HEK293T (cell line): Measurements from ENCODE around the gene CDH18.

ENCODE experiments used
- LEF1 ChIP-seq: fragments of 450-650 bp; IDR thresholded peaks from 2 replicates; pipeline ENCODE4 v1.6.1; 2017; ENCODE audit warnings: mild to moderate bottlenecking, borderline replicate concordance
- NFRKB ChIP-seq: fragments of 450-650 bp; IDR thresholded peaks from 2 replicates; pipeline ENCODE4 v1.6.1; 2016; ENCODE audit warnings: mild to moderate bottlenecking, moderate library complexity
- TARDBP ChIP-seq: fragments of 450-650 bp; IDR thresholded peaks from 2 replicates; pipeline ENCODE4 v1.6.1; 2016

DNA sequence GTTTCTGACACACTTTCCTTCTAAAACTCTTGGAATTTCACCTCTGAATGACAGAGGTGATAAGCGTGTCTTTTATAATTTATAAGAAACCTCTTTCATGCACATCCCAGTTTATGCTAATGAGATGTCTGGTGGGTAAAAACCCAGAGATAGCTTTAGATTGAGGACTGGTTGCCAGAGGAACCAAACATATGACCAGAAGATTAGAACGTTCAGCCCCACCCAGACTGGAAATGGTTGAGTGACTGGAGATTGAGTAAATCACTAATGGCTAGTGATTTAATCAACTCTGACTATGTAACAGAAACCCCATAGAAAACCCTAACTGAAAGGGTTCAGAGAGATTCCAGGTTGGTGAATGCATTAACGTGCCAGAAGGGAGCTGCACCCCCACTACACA lies 69.2 kb downstream of the CDH18 start:
- no peak for TF ChIP-seq NFRKB
- no peak for TF ChIP-seq TARDBP
- no peak for TF ChIP-seq LEF1
